ENCODE measurements around the gene GAS2L2.

Gene GAS2L2

DNA sequence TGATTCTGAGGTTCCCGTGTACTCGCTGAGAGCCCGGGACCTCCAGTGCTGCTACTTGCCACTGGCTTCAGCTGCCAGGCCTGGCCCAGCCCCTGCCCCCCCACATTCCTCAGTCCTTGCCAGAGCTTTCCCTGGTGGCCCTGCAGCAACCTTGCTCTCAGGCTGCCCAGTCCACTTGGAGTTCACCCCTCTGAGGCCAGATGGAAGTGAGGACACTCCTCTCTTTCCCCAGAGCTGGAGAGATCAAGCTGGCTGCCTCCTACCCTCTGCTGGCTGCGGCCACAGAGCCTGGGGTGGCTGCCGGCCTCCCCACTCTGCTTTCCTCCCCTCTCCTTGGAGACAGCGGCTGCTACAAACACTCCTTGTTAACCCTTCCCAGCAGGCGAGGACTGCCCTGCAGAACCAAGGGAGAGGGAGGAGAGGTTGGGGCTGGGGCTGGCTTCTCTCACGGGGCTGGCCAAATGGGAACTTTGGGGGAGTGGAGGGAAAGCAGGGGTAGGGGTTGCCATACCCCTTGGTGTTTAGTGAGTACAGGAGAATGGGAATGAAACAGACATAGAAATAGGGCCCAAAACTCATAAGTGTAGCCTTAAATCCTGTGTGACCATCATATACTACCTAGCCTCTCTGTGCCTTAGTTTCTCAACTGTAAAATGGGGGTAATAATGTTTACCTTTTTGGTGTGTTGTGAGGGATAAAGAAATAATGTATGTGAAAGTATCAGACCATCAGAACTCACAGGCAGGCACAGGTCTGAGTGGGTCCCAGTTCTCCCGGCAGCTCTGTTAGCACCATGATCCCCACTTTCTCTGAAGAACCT is at the start of gene GAS2L2:
TSS of gene GAS2L2 (minus strand) at position 295 of the 820 bp plus-strand sequence. CDS start 389 bp downstream, outside the sequence.
- Histone ChIP-seq H3K27me3 (ENCODE audit: control insufficient read depth, insufficient read depth, low read length) (peaks cover 21% of the 10 kb centered on the region), H3K36me3 (ENCODE audit: control insufficient read depth, low read depth, low read length) (no peaks in the 10 kb centered on the region), H3K9ac (ENCODE audit: low read length) (no peak within 1 kb of the TSS)

DNA sequence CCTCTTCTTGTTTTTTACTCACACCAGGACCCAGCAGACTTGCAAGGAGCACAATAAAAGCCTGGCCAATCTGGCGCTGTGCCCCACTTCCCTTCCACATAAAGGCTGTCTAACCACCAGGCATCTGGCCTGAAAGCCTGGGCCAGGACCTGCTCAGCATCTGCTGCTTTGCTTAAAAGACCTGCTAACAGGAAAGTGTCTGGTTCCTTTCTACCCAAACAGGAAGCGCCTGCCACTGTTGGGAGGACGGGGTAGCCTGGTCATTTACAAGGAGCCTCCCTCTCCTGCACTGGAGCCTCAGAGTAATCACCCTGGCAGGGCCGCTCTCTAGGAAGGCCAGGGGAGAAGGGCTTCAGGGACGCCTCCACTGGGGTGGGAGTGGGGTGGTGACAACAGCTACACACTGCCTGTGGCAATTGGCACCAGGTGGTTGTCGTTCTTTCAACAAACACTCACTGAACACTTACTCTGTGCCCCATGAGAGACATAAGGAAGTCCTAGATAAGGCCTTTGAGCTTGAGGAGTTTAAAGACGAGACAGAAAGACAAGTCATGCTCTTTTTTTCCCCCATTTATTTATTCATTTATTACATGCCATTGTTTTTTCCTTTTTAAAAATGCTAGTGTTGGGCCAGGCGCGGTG is 48.7 kb upstream of the GAS2L2 start:
- Histone ChIP-seq H3K27me3 (ENCODE audit: control insufficient read depth, insufficient read depth, low read length) (peaks cover 19% of the 10 kb centered on the region), H3K4me3 (ENCODE audit: low read length) (no peak overlapping the region), H3K27ac (ENCODE audit: low read length) (no peak overlapping the region), H3K4me1 (ENCODE audit: control insufficient read depth, low read depth, low read length) (no peaks in the 10 kb centered on the region), H3K36me3 (ENCODE audit: control insufficient read depth, low read depth, low read length) (no peaks in the 10 kb centered on the region), H3K9ac (ENCODE audit: low read length) (no peak overlapping the region), H3K9me3 (ENCODE audit: control insufficient read depth, low read depth, low read length) (no peaks in the 10 kb centered on the region)

More for the DNA sequence above, at the start of gene GAS2L2:
- Histone ChIP-seq H3K4me1 (ENCODE audit: control insufficient read depth, low read depth, low read length) (no peaks in the 10 kb centered on the region), H3K27ac (ENCODE audit: low read length) (no peak within 1 kb of the TSS), H3K9me3 (ENCODE audit: control insufficient read depth, low read depth, low read length) (no peaks in the 10 kb centered on the region), H3K4me3 (ENCODE audit: low read length) (no peak within 1 kb of the TSS)

DNA sequence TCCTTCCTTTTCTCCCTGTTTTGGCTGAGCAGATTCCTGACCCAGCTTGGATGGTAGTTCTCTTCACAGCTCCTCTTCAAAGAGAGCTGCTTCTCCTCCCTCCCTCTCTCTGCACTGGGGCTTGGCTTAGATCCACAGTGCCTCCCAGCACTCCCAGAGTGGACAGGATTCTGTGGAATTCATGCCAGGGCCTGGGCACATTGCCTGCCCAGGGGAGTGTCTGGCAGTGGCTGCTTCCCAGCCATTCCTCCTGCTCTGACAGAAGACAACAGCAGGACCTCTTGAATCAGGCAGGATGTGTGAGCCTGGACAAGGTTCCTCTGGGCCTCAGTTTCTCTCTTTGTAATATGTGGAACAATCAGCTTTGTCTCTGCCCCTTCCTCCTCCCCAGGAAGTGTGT is 46.9 kb upstream of the GAS2L2 start:
- Histone ChIP-seq H3K27me3 (ENCODE audit: control insufficient read depth, insufficient read depth, low read length) (peaks cover 37% of the 10 kb centered on the region), H3K9ac (ENCODE audit: low read length) (no peak overlapping the region), H3K4me3 (ENCODE audit: low read length) (no peak overlapping the region), H3K9me3 (ENCODE audit: control insufficient read depth, low read depth, low read length) (no peaks in the 10 kb centered on the region), H3K36me3 (ENCODE audit: control insufficient read depth, low read depth, low read length) (no peaks in the 10 kb centered on the region), H3K27ac (ENCODE audit: low read length) (no peak overlapping the region), H3K4me1 (ENCODE audit: control insufficient read depth, low read depth, low read length) (no peaks in the 10 kb centered on the region)

DNA sequence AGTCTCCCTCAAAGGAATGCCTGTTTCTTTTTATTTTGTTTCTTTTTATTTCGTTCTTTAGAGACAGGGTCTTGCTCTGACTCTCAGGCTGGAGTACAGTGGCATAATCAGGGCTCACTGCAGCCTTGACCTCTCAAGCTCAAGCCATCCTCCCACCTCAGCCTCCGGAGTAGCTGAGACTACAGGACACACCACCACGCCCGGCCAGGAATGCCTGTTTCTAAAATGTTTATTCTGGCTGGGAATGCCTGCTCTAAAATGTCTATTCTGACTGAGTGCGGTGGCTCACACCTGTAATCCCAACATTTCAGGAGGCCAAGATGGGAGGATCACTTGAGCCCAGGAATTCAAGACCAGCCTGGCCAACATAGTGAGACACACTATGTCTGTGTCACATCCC is 44.9 kb upstream of the GAS2L2 start:
- H3K27me3 ChIP-seq (ENCODE audit: control insufficient read depth, insufficient read depth, low read length) = peaks cover 57% of the 10 kb centered on the region
- no peaks in the 10 kb centered on the region for H3K4me1 ChIP-seq (ENCODE audit: control insufficient read depth, low read depth, low read length)
- H3K9ac ChIP-seq (ENCODE audit: low read length) = no peak overlapping the region
- H3K4me3 ChIP-seq (ENCODE audit: low read length) = no peak overlapping the region
- H3K36me3 ChIP-seq (ENCODE audit: control insufficient read depth, low read depth, low read length) = no peaks in the 10 kb centered on the region
- no peak overlapping the region for H3K27ac ChIP-seq (ENCODE audit: low read length)
- H3K9me3 ChIP-seq (ENCODE audit: control insufficient read depth, low read depth, low read length) = no peaks in the 10 kb centered on the region

DNA sequence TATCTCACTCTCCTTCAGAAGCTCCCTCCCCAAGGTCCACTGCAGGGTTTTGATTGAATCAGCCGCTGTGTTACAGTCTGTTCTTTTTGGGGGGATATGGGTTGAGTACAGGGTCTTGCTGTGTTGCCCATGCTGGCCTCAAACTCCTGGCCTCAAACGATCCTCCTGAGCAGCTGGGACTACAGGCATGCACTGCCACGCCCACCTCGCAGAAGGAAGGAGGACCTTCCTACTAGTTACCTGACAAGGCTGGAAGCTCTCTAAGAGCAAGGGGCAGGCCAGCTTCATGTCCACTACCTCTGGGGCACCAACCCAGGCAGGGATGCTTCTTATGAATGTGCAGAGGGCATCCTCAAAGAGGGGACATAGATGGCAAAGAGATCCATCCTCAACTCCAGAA is 44.3 kb upstream of the GAS2L2 start:
- H3K27me3 ChIP-seq (ENCODE audit: control insufficient read depth, insufficient read depth, low read length) = peaks cover 62% of the 10 kb centered on the region
- H3K27ac ChIP-seq (ENCODE audit: low read length) = no peak overlapping the region

DNA sequence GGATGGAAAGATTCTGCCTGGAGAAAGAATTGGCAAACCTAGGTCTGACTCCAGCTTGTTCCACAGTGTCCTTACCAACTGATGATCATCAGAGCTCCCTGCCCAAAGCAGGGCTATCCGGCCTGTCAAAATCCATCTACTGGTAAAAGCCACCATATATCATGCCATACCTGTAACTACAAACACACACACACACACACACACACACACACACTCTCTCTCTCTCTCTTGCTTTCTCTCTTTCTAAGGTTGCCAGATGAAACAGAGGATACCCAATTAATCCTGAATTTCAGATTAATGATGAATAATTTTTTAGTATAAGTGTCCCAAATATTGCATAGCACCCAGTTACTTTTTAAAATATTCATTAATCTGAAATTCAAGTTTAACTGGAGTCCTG is 43.9 kb upstream of the GAS2L2 start:
- Histone ChIP-seq H3K9me3 (ENCODE audit: control insufficient read depth, low read depth, low read length) (no peaks in the 10 kb centered on the region), H3K4me1 (ENCODE audit: control insufficient read depth, low read depth, low read length) (no peaks in the 10 kb centered on the region), H3K27ac (ENCODE audit: low read length) (no peak overlapping the region), H3K36me3 (ENCODE audit: control insufficient read depth, low read depth, low read length) (no peaks in the 10 kb centered on the region), H3K9ac (ENCODE audit: low read length) (no peak overlapping the region), H3K4me3 (ENCODE audit: low read length) (no peak overlapping the region), H3K27me3 (ENCODE audit: control insufficient read depth, insufficient read depth, low read length) (peaks cover 67% of the 10 kb centered on the region)

More for the DNA sequence above, 44.3 kb upstream of the GAS2L2 start:
- Histone ChIP-seq H3K4me3 (ENCODE audit: low read length) (no peak overlapping the region), H3K4me1 (ENCODE audit: control insufficient read depth, low read depth, low read length) (no peaks in the 10 kb centered on the region), H3K36me3 (ENCODE audit: control insufficient read depth, low read depth, low read length) (no peaks in the 10 kb centered on the region), H3K9ac (ENCODE audit: low read length) (no peak overlapping the region), H3K9me3 (ENCODE audit: control insufficient read depth, low read depth, low read length) (no peaks in the 10 kb centered on the region)

DNA sequence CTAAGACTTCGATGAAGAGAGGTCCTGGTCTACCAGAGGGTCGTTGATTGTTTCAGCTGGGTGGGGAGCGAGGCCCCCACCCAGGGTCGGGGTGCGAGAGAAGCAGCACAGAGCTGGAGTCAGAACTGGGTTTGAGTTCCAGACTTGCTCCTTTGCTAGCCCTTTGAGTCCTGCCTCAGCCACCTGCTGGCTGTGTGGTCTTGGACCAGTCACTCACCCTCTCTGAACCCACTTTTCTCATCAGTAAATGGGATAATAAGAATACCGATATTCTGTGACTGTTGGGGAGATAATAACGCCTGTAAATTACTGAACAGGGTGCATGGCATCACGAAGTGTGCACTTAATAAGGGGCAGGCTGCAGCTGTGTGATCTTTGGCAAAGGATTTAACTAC is 42.8 kb upstream of the GAS2L2 start:
- Histone ChIP-seq H3K9ac (ENCODE audit: low read length) (no peak overlapping the region), H3K4me1 (ENCODE audit: control insufficient read depth, low read depth, low read length) (no peaks in the 10 kb centered on the region), H3K27me3 (ENCODE audit: control insufficient read depth, insufficient read depth, low read length) (peaks cover 75% of the 10 kb centered on the region), H3K36me3 (ENCODE audit: control insufficient read depth, low read depth, low read length) (no peaks in the 10 kb centered on the region), H3K27ac (ENCODE audit: low read length) (no peak overlapping the region), H3K9me3 (ENCODE audit: control insufficient read depth, low read depth, low read length) (no peaks in the 10 kb centered on the region), H3K4me3 (ENCODE audit: low read length) (peak overlapping the region; percentile 54)

DNA sequence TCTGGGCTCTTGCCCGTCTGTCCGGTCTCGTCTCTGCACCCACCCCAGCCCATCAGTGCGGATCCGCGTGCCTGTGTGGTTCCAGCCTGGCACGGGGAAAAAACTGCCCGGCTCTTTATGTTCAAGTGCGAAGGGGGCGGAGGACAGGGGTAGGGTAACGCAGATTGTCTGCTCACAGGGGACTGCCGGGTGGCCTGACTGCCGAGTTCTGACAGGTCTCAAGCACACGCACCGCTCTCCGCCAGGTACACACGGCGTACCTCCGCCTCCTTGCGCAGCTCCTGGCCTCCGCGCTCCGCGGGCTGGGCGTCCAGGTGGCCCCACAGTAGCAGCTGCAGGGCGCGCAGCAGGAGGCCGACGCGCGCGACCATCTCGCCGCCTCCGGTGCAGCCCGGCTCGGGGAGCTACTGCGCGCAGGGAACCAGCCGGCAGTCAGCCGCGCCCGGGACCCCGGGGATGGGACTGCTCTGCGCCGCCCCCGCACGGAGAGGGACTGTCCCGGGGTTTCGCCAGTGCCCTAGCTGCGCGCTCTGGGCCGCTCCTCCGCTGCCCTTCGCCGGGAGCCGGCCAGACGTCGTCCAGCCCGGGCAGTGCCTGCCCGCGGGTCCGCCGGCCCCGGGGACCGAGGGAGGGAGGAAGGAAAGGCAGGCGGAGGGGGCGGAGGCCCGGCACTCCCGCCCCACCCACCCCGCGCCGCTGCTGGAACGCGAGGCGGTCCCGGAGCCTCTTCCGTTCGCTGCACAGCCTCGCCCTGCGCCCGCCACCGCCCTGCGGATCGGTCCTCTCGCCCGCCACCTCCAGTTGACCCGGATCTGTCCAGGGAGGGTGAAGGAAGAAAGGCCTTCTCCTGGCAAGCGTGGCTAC is 42.2 kb upstream of the GAS2L2 start, which contains the start of gene MMP28:
TSS of gene MMP28 (minus strand) at position 635 of the 864 bp plus-strand sequence. CDS start at position 371, 264 bp downstream.
- Histone ChIP-seq H3K27me3 (ENCODE audit: control insufficient read depth, insufficient read depth, low read length) (peaks cover 75% of the 10 kb centered on the region), H3K9ac (ENCODE audit: low read length) (no peak within 1 kb of the TSS), H3K4me3 (ENCODE audit: low read length) (peak within 1 kb of the TSS; percentile 54)

DNA sequence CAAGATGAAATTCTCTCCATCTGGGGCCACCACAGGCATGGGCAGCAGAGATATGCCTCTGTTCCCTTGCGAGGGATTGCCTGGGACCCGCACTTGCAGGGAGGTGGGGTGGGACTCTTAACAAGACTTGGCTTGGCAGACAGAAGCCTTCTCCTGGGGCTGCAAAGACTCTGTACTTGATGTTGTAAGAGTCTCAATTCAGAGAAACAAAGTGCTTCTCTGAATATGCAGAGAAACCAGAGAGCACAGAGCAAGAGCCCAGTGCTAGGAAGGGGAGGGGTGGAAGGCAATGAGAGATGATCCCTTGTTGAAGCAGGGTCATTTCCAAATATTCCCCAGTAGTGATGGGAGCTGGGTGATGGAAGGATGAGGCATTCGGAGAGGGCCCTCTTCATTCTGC is 40.2 kb upstream of the GAS2L2 start:
- Histone ChIP-seq H3K9me3 (ENCODE audit: control insufficient read depth, low read depth, low read length) (no peaks in the 10 kb centered on the region), H3K4me3 (ENCODE audit: low read length) (no peak overlapping the region), H3K27me3 (ENCODE audit: control insufficient read depth, insufficient read depth, low read length) (peaks cover 72% of the 10 kb centered on the region), H3K36me3 (ENCODE audit: control insufficient read depth, low read depth, low read length) (no peaks in the 10 kb centered on the region), H3K27ac (ENCODE audit: low read length) (no peak overlapping the region), H3K4me1 (ENCODE audit: control insufficient read depth, low read depth, low read length) (no peaks in the 10 kb centered on the region), H3K9ac (ENCODE audit: low read length) (no peak overlapping the region)

More for the DNA sequence above, 42.2 kb upstream of the GAS2L2 start, which contains the start of gene MMP28:
- Histone ChIP-seq H3K9me3 (ENCODE audit: control insufficient read depth, low read depth, low read length) (no peaks in the 10 kb centered on the region), H3K4me1 (ENCODE audit: control insufficient read depth, low read depth, low read length) (no peaks in the 10 kb centered on the region), H3K27ac (ENCODE audit: low read length) (no peak within 1 kb of the TSS), H3K36me3 (ENCODE audit: control insufficient read depth, low read depth, low read length) (no peaks in the 10 kb centered on the region)

DNA sequence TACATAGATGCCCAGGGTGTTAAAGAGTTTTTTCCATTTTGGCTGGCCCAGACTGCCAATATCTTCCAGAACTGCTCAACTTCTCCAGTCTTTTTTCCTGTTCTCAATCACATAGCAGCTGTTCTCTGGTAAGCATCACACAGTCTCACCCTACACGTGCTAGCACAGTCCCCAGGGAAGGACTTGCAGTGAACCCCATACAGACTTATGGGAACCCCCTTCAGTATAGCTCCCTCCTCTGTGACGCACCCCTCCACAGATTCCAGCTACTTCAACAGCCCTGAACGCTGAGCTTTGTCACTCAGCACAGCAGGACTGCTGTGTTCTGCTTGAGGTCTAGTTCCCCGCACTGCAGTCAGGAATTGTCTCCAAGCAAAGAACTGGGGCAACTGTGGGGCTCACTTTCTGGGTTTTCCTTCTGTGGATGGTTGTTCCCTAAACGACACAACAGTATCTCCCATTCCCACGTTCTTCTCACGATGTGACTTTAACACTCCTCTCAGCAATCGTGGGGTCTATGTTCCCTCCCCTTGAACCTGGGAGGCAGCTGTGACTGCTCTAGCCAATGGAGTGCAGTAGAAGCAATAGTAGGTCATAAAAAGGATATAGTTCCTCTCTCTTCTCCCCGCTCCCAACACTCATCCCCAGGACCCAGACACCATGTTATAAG is 38.8 kb upstream of the GAS2L2 start:
- peaks cover 57% of the 10 kb centered on the region for H3K27me3 ChIP-seq (ENCODE audit: control insufficient read depth, insufficient read depth, low read length)

DNA sequence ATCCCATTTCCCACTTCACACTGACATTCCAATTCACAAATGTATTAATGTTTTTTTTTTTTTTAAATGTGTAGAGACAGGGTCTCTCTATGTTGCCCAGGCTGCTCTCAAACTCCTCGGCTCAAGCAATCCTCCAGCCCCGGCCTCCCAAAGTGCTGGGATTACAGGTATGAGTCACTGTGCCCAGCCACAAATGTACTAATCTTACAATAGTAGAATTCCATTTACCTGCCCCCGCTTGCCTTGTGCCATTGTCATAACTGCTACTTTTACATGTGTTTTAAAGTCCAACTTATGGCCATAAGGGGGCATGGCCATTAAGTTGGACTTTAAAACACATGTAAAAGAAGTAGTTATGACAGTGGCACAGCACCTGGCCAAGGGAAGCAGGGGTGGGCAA is 37.8 kb upstream of the GAS2L2 start:
- Histone ChIP-seq H3K9ac (ENCODE audit: low read length) (no peak overlapping the region), H3K4me3 (ENCODE audit: low read length) (no peak overlapping the region), H3K36me3 (ENCODE audit: control insufficient read depth, low read depth, low read length) (no peaks in the 10 kb centered on the region), H3K27me3 (ENCODE audit: control insufficient read depth, insufficient read depth, low read length) (peaks cover 48% of the 10 kb centered on the region), H3K27ac (ENCODE audit: low read length) (no peak overlapping the region), H3K9me3 (ENCODE audit: control insufficient read depth, low read depth, low read length) (no peaks in the 10 kb centered on the region), H3K4me1 (ENCODE audit: control insufficient read depth, low read depth, low read length) (no peaks in the 10 kb centered on the region)

More for the DNA sequence above, 38.8 kb upstream of the GAS2L2 start:
- Histone ChIP-seq H3K27ac (ENCODE audit: low read length) (no peak overlapping the region), H3K9ac (ENCODE audit: low read length) (no peak overlapping the region), H3K4me3 (ENCODE audit: low read length) (no peak overlapping the region), H3K36me3 (ENCODE audit: control insufficient read depth, low read depth, low read length) (no peaks in the 10 kb centered on the region), H3K9me3 (ENCODE audit: control insufficient read depth, low read depth, low read length) (no peaks in the 10 kb centered on the region), H3K4me1 (ENCODE audit: control insufficient read depth, low read depth, low read length) (no peaks in the 10 kb centered on the region)

Measured in iPS-18a (cell line).